Activated T-helper 17 cell treated with anti-CD3 and anti-CD28 coated beads, Interleukin-2, amount 50 U/mL, for 72 hours (primary cell): Measurements from ENCODE around the gene KIFAP3. TPM values are rescaled to one million over a fixed set of nuclear protein-coding genes. Genes with fewer than 3 reads are reported as not detected.
"Not testable (repeated sequence)": the region's sequence is repeated elsewhere in the genome, so short reads cannot be mapped to it uniquely, and the experiment has no call there.

ENCODE experiments used
- ATAC-seq: fragments of 150-1000 bp; cut with Tn5 transposase; replicated peaks from 2 replicates; pipeline ENCODE4 v1.10.0; 2021; ENCODE audit warnings: mild to moderate bottlenecking, moderate library complexity
- H3K27ac Mint-ChIP-seq: one replicate; pipeline ENCODE4 v1.8.0; 2022; ENCODE audit warnings: mixed read lengths
- H3K27me3 Mint-ChIP-seq: one replicate; pipeline ENCODE4 v1.8.0; 2022; ENCODE audit warnings: mixed read lengths
- H3K36me3 Mint-ChIP-seq: one replicate; pipeline ENCODE4 v1.8.0; 2022; ENCODE audit warnings: low read depth, mild to moderate bottlenecking, mixed read lengths
- H3K4me1 Mint-ChIP-seq: one replicate; pipeline ENCODE4 v1.8.0; 2022; ENCODE audit warnings: mixed read lengths
- H3K4me3 Mint-ChIP-seq: one replicate; pipeline ENCODE4 v1.8.0; 2022; ENCODE audit warnings: mild to moderate bottlenecking, mixed read lengths
- H3K9me3 Mint-ChIP-seq: one replicate; pipeline ENCODE4 v1.8.0; 2022; ENCODE audit warnings: mixed read lengths
- total RNA-seq, 2 donors: library from RNA; stranded (reverse); gene quantifications; one replicate each; pipeline ENCODE4 v1.2.3, GENCODE V29; 2022

Gene KIFAP3
- total RNA-seq: 10 to 100 TPM; 26.4 to 32.6 TPM

- Mint-ChIP-seq H3K36me3 (peaks cover 9% of the 10 kb centered on the region), H3K4me3 (peak within 1 kb of the TSS; percentile 96), H3K27me3 (no peaks in the 10 kb centered on the region), H3K27ac (peak within 1 kb of the TSS; percentile 96), H3K4me1 (peaks cover 33% of the 10 kb centered on the region), H3K9me3 (peaks cover 9% of the 10 kb centered on the region)
- ATAC-seq: peak; percentile 96
Observed at GRCh38 chr1:170074250-170075157, at the start of gene KIFAP3. Gene KIFAP3 (minus strand): TSS chr1:170074695. CDS start chr1:170074467, 228 bp downstream.

- no peak overlapping the region for H3K4me3 Mint-ChIP-seq
- no peak for ATAC-seq
- peaks cover 9% of the 10 kb centered on the region for H3K9me3 Mint-ChIP-seq
- H3K27me3 Mint-ChIP-seq: peaks cover 13% of the 10 kb centered on the region
- H3K4me1 Mint-ChIP-seq: no peaks in the 10 kb centered on the region
- no peak overlapping the region for H3K27ac Mint-ChIP-seq
- H3K36me3 Mint-ChIP-seq: no peaks in the 10 kb centered on the region
Observed at GRCh38 chr1:170122366-170122765, 47.9 kb upstream of the KIFAP3 start.

- Mint-ChIP-seq H3K27ac (no peak overlapping the region), H3K4me1 (no peaks in the 10 kb centered on the region), H3K36me3 (no peaks in the 10 kb centered on the region), H3K4me3 (no peak overlapping the region), H3K27me3 (peaks cover 32% of the 10 kb centered on the region), H3K9me3 (peaks cover 13% of the 10 kb centered on the region)
- no peak for ATAC-seq
Observed at GRCh38 chr1:170114906-170115305, 40.4 kb upstream of the KIFAP3 start.

- H3K27ac Mint-ChIP-seq, H3K4me3 Mint-ChIP-seq, H3K36me3 Mint-ChIP-seq, H3K4me1 Mint-ChIP-seq, ATAC-seq: not testable (repeated sequence)
- peaks cover 21% of the 10 kb centered on the region for H3K27me3 Mint-ChIP-seq
- peaks cover 11% of the 10 kb centered on the region for H3K9me3 Mint-ChIP-seq
Observed at GRCh38 chr1:170113140-170113539, 38.6 kb upstream of the KIFAP3 start.

GRCh38 chr1:170097449-170097948, 23.0 kb upstream of the KIFAP3 start:
- no peaks in the 10 kb centered on the region for H3K36me3 Mint-ChIP-seq

GRCh38 chr1:170096806-170097340, 22.4 kb upstream of the KIFAP3 start:
- Mint-ChIP-seq H3K27ac (no peak overlapping the region), H3K4me3 (no peak overlapping the region), H3K9me3 (peaks cover 4% of the 10 kb centered on the region), H3K27me3 (peaks cover 16% of the 10 kb centered on the region), H3K4me1 (no peaks in the 10 kb centered on the region), H3K36me3 (no peaks in the 10 kb centered on the region)
- ATAC-seq: no peak

More at GRCh38 chr1:170097449-170097948, 23.0 kb upstream of the KIFAP3 start:
- H3K9me3 Mint-ChIP-seq: peaks cover 4% of the 10 kb centered on the region
- no peaks in the 10 kb centered on the region for H3K4me1 Mint-ChIP-seq
- no peak overlapping the region for H3K4me3 Mint-ChIP-seq
- H3K27ac Mint-ChIP-seq: no peak overlapping the region
- no peak for ATAC-seq
- H3K27me3 Mint-ChIP-seq: peaks cover 16% of the 10 kb centered on the region

- no peak for ATAC-seq
Observed at GRCh38 chr1:170095976-170096748, 21.7 kb upstream of the KIFAP3 start.

GRCh38 chr1:170094697-170095616, 20.5 kb upstream of the KIFAP3 start:
- H3K36me3 Mint-ChIP-seq, H3K4me3 Mint-ChIP-seq, ATAC-seq, H3K4me1 Mint-ChIP-seq, H3K9me3 Mint-ChIP-seq, H3K27ac Mint-ChIP-seq: not testable (repeated sequence)
- peaks cover 16% of the 10 kb centered on the region for H3K27me3 Mint-ChIP-seq

More at GRCh38 chr1:170095976-170096748, 21.7 kb upstream of the KIFAP3 start:
- no peaks in the 10 kb centered on the region for H3K36me3 Mint-ChIP-seq
- H3K4me3 Mint-ChIP-seq: no peak overlapping the region
- peaks cover 16% of the 10 kb centered on the region for H3K27me3 Mint-ChIP-seq
- H3K9me3 Mint-ChIP-seq: peaks cover 4% of the 10 kb centered on the region
- no peaks in the 10 kb centered on the region for H3K4me1 Mint-ChIP-seq
- H3K27ac Mint-ChIP-seq: no peak overlapping the region

GRCh38 chr1:170086399-170087032, 12.0 kb upstream of the KIFAP3 start:
- Mint-ChIP-seq H3K4me1 (no peaks in the 10 kb centered on the region), H3K36me3 (no peaks in the 10 kb centered on the region), H3K27me3 (peaks cover 9% of the 10 kb centered on the region), H3K9me3 (no peaks in the 10 kb centered on the region), H3K27ac (no peak overlapping the region), H3K4me3 (no peak overlapping the region)
- ATAC-seq: no peak

GRCh38 chr1:170085091-170085490, 10.6 kb upstream of the KIFAP3 start:
- Mint-ChIP-seq H3K9me3 (no peaks in the 10 kb centered on the region), H3K27ac (no peak overlapping the region), H3K4me3 (no peak overlapping the region), H3K36me3 (no peaks in the 10 kb centered on the region), H3K27me3 (peaks cover 9% of the 10 kb centered on the region), H3K4me1 (no peaks in the 10 kb centered on the region)
- no peak for ATAC-seq

- no peak for ATAC-seq
- Mint-ChIP-seq H3K4me1 (peaks cover 8% of the 10 kb centered on the region), H3K27me3 (peaks cover 4% of the 10 kb centered on the region), H3K36me3 (peaks cover 4% of the 10 kb centered on the region), H3K27ac (no peak overlapping the region), H3K4me3 (no peak overlapping the region), H3K9me3 (peaks cover 4% of the 10 kb centered on the region)
Observed at GRCh38 chr1:170078610-170079189, 4.2 kb upstream of the KIFAP3 start.

- H3K27ac Mint-ChIP-seq: no peak overlapping the region
- H3K4me1 Mint-ChIP-seq: peaks cover 12% of the 10 kb centered on the region
- no peaks in the 10 kb centered on the region for H3K27me3 Mint-ChIP-seq
- no peak overlapping the region for H3K4me3 Mint-ChIP-seq
- H3K9me3 Mint-ChIP-seq: peaks cover 4% of the 10 kb centered on the region
- ATAC-seq: no peak
- peaks cover 4% of the 10 kb centered on the region for H3K36me3 Mint-ChIP-seq
Observed at GRCh38 chr1:170077926-170078325, 3.4 kb upstream of the KIFAP3 start.

GRCh38 chr1:170076952-170077351, 2.5 kb upstream of the KIFAP3 start:
- H3K4me1 Mint-ChIP-seq: peaks cover 18% of the 10 kb centered on the region
- not testable (repeated sequence) for ATAC-seq, H3K4me3 Mint-ChIP-seq, H3K27me3 Mint-ChIP-seq, H3K27ac Mint-ChIP-seq, H3K9me3 Mint-ChIP-seq, H3K36me3 Mint-ChIP-seq
